Activated naive CD4-positive, alpha-beta T cell treated with anti-CD3 and anti-CD28 coated beads, Interleukin-2, amount 50 U/mL, for 16 hours (primary cell): ENCODE results near the gene TCF25.
"Not testable (repeated sequence)": the region's sequence is repeated elsewhere in the genome, so short reads cannot be mapped to it uniquely, and the experiment has no call there.

Source experiments
- DNase-seq: peaks from one replicate; pipeline ENCODE4 v3.0.0-alpha.2; 2020

The TCF25 gene

GRCh38 chr16:89873109-89873971 lies at the start of gene TCF25:
Gene TCF25 (plus strand): TSS chr16:89873592. CDS start chr16:89873668, 76 bp downstream.
- DNase-seq = peak; percentile 85

- not testable (repeated sequence) for DNase-seq
Observed at GRCh38 chr16:89823824-89824148, 49.6 kb upstream of the TCF25 start.

- DNase-seq = no peak
Observed at GRCh38 chr16:89826531-89827382, 46.6 kb upstream of the TCF25 start.

GRCh38 chr16:89827383-89828198 lies 45.8 kb upstream of the TCF25 start:
- no peak for DNase-seq

GRCh38 chr16:89828199-89828869 lies 45.1 kb upstream of the TCF25 start, which contains the start of gene SPIRE2:
Gene SPIRE2 (plus strand): TSS chr16:89828475. CDS start chr16:89828551, 76 bp downstream.
- DNase-seq = peak; percentile 75

GRCh38 chr16:89828870-89829629 lies 44.3 kb upstream of the TCF25 start:
- DNase-seq = no peak

- DNase-seq = no peak
Observed at GRCh38 chr16:89829630-89830437, 43.6 kb upstream of the TCF25 start.

GRCh38 chr16:89831810-89832328 lies 41.5 kb upstream of the TCF25 start:
- no peak for DNase-seq

GRCh38 chr16:89833664-89834363 lies 39.6 kb upstream of the TCF25 start:
- not testable (repeated sequence) for DNase-seq

- DNase-seq = not testable (repeated sequence)
Observed at GRCh38 chr16:89834813-89835363, 38.5 kb upstream of the TCF25 start.

GRCh38 chr16:89836484-89836883 lies 36.9 kb upstream of the TCF25 start:
- not testable (repeated sequence) for DNase-seq

- DNase-seq = no peak
Observed at GRCh38 chr16:89837014-89837546, 36.3 kb upstream of the TCF25 start.

GRCh38 chr16:89841275-89841674 lies 32.1 kb upstream of the TCF25 start:
- DNase-seq = no peak

GRCh38 chr16:89842471-89843408 lies 30.7 kb upstream of the TCF25 start:
- DNase-seq = no peak

- DNase-seq = no peak
Observed at GRCh38 chr16:89843409-89844350, 29.7 kb upstream of the TCF25 start.

GRCh38 chr16:89844739-89845339 lies 28.6 kb upstream of the TCF25 start:
- no peak for DNase-seq
